GM18507 (cell line): Measurements from ENCODE around the gene DHFR.
"Not testable (repeated sequence)": the region's sequence is repeated elsewhere in the genome, so short reads cannot be mapped to it uniquely, and the experiment has no call there.

Experiments used
- DNase-seq: peaks from one replicate; pipeline ENCODE4 v3.0.0; 2011; ENCODE audit warnings: low read depth; ENCODE audit not compliant: insufficient read length; ENCODE audit errors: extremely low spot score
- FAIRE-seq: peaks from 2 replicates; lab custom pipeline; 2011; peaks lifted over from hg19 to GRCh38; lab: Jason Lieb, UNC

The DHFR gene

GRCh38 chr5:80607832-80608231, 47.0 kb downstream of the DHFR start:
- peak; percentile 95 for FAIRE-seq

GRCh38 chr5:80607343-80607742, 47.4 kb downstream of the DHFR start:
- DNase-seq: no peak
- no peak for FAIRE-seq

More at GRCh38 chr5:80607832-80608231, 47.0 kb downstream of the DHFR start:
- DNase-seq: peak; percentile 7

GRCh38 chr5:80600943-80601693, 53.7 kb downstream of the DHFR start:
- DNase-seq (no peak), FAIRE-seq (no peak)

- no peak for FAIRE-seq
- no peak for DNase-seq
These were observed 57.3 kb downstream of the DHFR start for GRCh38 chr5:80597500-80597899.

GRCh38 chr5:80594810-80595209, 60.0 kb downstream of the DHFR start:
- DNase-seq: no peak
- no peak for FAIRE-seq

- DNase-seq: no peak
- FAIRE-seq: no peak
These were observed 62.0 kb downstream of the DHFR start for GRCh38 chr5:80592761-80593160.

GRCh38 chr5:80592105-80592504, 62.7 kb downstream of the DHFR start:
- no peak for FAIRE-seq
- no peak for DNase-seq

GRCh38 chr5:80591352-80591751, 63.4 kb downstream of the DHFR start:
- DNase-seq (no peak), FAIRE-seq (no peak)

GRCh38 chr5:80590766-80591165, 64.0 kb downstream of the DHFR start:
- no peak for FAIRE-seq
- no peak for DNase-seq

GRCh38 chr5:80588858-80589540, 65.8 kb downstream of the DHFR start:
- FAIRE-seq (no peak), DNase-seq (no peak)

- DNase-seq (no peak), FAIRE-seq (no peak)
These were observed 70.0 kb downstream of the DHFR start for GRCh38 chr5:80584770-80585169.

- not testable (repeated sequence) for DNase-seq, FAIRE-seq
These were observed 74.5 kb downstream of the DHFR start for GRCh38 chr5:80580291-80580690.

GRCh38 chr5:80579050-80579449, 75.7 kb downstream of the DHFR start:
- no peak for DNase-seq
- FAIRE-seq: no peak

- FAIRE-seq: no peak
- no peak for DNase-seq
These were observed 77.1 kb downstream of the DHFR start for GRCh38 chr5:80577707-80578106.

GRCh38 chr5:80576383-80576782, 78.4 kb downstream of the DHFR start:
- FAIRE-seq (no peak), DNase-seq (no peak)
